GF-D8 (cell line): Measurements from ENCODE around the gene LENEP.
A peak's percentile ranks its signal among the peaks of the same experiment; 100 is the strongest.

ENCODE experiments used
- DNase-seq: peaks from one replicate; lab custom pipeline; 2025; lab: John Stamatoyannopoulos, UW

Gene LENEP

GRCh38 chr1:154999571-155000410 is 6.4 kb downstream of the LENEP start:
- peak; percentile 33 for DNase-seq

GRCh38 chr1:155000411-155000725 is 7.0 kb downstream of the LENEP start:
- no peak for DNase-seq

- DNase-seq, result peak; percentile 85
Measured at GRCh38 chr1:155000726-155001424, 7.5 kb downstream of the LENEP start.

- DNase-seq, result no peak
Measured at GRCh38 chr1:155001425-155001674, 8.0 kb downstream of the LENEP start.

GRCh38 chr1:155001675-155002463 is 8.5 kb downstream of the LENEP start:
- DNase-seq, result peak; percentile 94

GRCh38 chr1:155002464-155003226 is 9.3 kb downstream of the LENEP start, which contains the start of gene ZBTB7B:
Gene ZBTB7B, plus strand, starts transcription at chr1:155002802. Its CDS starts 11,859 bp downstream, at chr1:155014661.
- DNase-seq, result no peak

- no peak for DNase-seq
Measured at GRCh38 chr1:155003227-155003765, 9.9 kb downstream of the LENEP start.

- DNase-seq, result no peak
Measured at GRCh38 chr1:155003766-155004351, 10.5 kb downstream of the LENEP start.

- no peak for DNase-seq
Measured at GRCh38 chr1:155004352-155005075, 11.1 kb downstream of the LENEP start.

- DNase-seq, result no peak
Measured at GRCh38 chr1:155005076-155006011, 12.0 kb downstream of the LENEP start.

GRCh38 chr1:155006601-155007101 is 13.3 kb downstream of the LENEP start:
- DNase-seq, result peak; percentile 76

- no peak for DNase-seq
Measured at GRCh38 chr1:155007251-155007828, 14.0 kb downstream of the LENEP start.

GRCh38 chr1:155008015-155008941 is 14.9 kb downstream of the LENEP start:
- peak; percentile 17 for DNase-seq

GRCh38 chr1:155009221-155009711 is 15.9 kb downstream of the LENEP start:
- DNase-seq, result no peak

- no peak for DNase-seq
Measured at GRCh38 chr1:155009742-155010141, 16.4 kb downstream of the LENEP start.

GRCh38 chr1:155010211-155010918 is 17.0 kb downstream of the LENEP start:
- no peak for DNase-seq

- no peak for DNase-seq
Measured at GRCh38 chr1:155011004-155011416, 17.6 kb downstream of the LENEP start.
